OCI-LY7 (cell line): Measurements from ENCODE around the gene AIRE. TPM values are rescaled to one million over a fixed set of nuclear protein-coding genes. Genes with fewer than 3 reads are reported as not detected.

Source experiments
- BruUV-seq: library from RNA; stranded (reverse); fragments of 400-500 nt; replicated peaks from 2 replicates; lab custom pipeline; 2021; lab: Mats Ljungman, UMichigan
- CTCF ChIA-PET: fragments of 300-600 bp; sonication (Branson Sonifier 250); formaldehyde crosslinking; loops from one replicate; lab custom pipeline; 2022; ENCODE audit warnings: antibody characterized with exemption; ENCODE audit not compliant: unreplicated experiment; lab: Charles Lee
- POLR2A ChIA-PET: fragments of 300-600 bp; sonication (Branson Sonifier 250); formaldehyde crosslinking; loops from one replicate; lab custom pipeline; 2022; ENCODE audit warnings: antibody characterized with exemption; lab: Charles Lee
- DNase-seq: peaks from one replicate; pipeline ENCODE4 v3.0.0-alpha.2; 2015; ENCODE audit warnings: low spot score
- H2AFZ ChIP-seq: fragments of 200-600 bp; sonication (generic), shearing (Covaris generic); 2 replicates; pipeline ENCODE4 v1.6.1; 2014; ENCODE audit warnings: mild to moderate bottlenecking, antibody characterized with exemption, low read length, moderate library complexity
- H3K27ac ChIP-seq: fragments of 200-600 bp; sonication (generic); 2 replicates; pipeline ENCODE4 v1.5.1; 2014; ENCODE audit warnings: mixed run types, low read depth, mild to moderate bottlenecking, moderate library complexity, low read length, inconsistent platforms; ENCODE audit not compliant: poor library complexity, severe bottlenecking
- H3K36me3 ChIP-seq: fragments of 200-600 bp; sonication (generic); 2 replicates; pipeline ENCODE4 v1.6.1; 2014; ENCODE audit warnings: mild to moderate bottlenecking, antibody characterized with exemption, low read length, moderate library complexity, mixed read lengths; ENCODE audit not compliant: insufficient read depth
- H3K4me1 ChIP-seq: fragments of 200-600 bp; sonication (generic); 2 replicates; pipeline ENCODE4 v1.5.1; 2014; ENCODE audit warnings: mild to moderate bottlenecking, low read length; ENCODE audit not compliant: insufficient read depth, poor library complexity, severe bottlenecking
- H3K4me2 ChIP-seq: fragments of 200-600 bp; sonication (generic); 2 replicates; pipeline ENCODE4 v1.6.1; 2014; ENCODE audit warnings: mild to moderate bottlenecking, low read length
- H3K4me3 ChIP-seq: fragments of 200-600 bp; sonication (generic); 2 replicates; pipeline ENCODE4 v1.5.1; 2014; ENCODE audit warnings: mild to moderate bottlenecking, low read depth, low read length; ENCODE audit not compliant: poor library complexity, severe bottlenecking
- H3K79me2 ChIP-seq: fragments of 200-600 bp; sonication (generic); 2 replicates; pipeline ENCODE4 v1.6.1; 2016; ENCODE audit warnings: low read depth, mild to moderate bottlenecking, low read length, moderate library complexity, mixed read lengths; ENCODE audit not compliant: insufficient read depth
- H3K9me2 ChIP-seq: fragments of 200-600 bp; sonication (generic); 2 replicates; pipeline ENCODE4 v1.6.1; 2016; ENCODE audit warnings: mild to moderate bottlenecking, low read length, mixed read lengths; ENCODE audit not compliant: insufficient read depth
- H3K9me3 ChIP-seq: fragments of 200-600 bp; sonication (generic); 2 replicates; pipeline ENCODE4 v1.6.1; 2014; ENCODE audit warnings: mild to moderate bottlenecking, mixed run types, low read length, mixed read lengths
- H4K20me1 ChIP-seq: fragments of 200-600 bp; sonication (generic); 2 replicates; pipeline ENCODE4 v1.6.1; 2014; ENCODE audit warnings: mild to moderate bottlenecking, antibody characterized with exemption, low read length, moderate library complexity, mixed read lengths; ENCODE audit not compliant: insufficient read depth
- CTCF ChIP-seq: fragments of 200-600 bp; sonication (generic); conservative IDR thresholded peaks from 2 replicates; pipeline ENCODE4 v1.5.1; 2014; ENCODE audit warnings: mild to moderate bottlenecking, antibody characterized with exemption, low read length, moderate library complexity, mixed read lengths
- EZH2phosphoT487 ChIP-seq: fragments of 200-600 bp; sonication (generic); IDR thresholded peaks from 2 replicates; pipeline ENCODE4 v1.6.1; 2018; ENCODE audit warnings: low read depth, borderline replicate concordance, mild to moderate bottlenecking, mixed run types, antibody characterized with exemption, low read length, moderate library complexity, mixed read lengths
- intact Hi-C: fragments of 100-400 bp; cut with micrococcal nuclease; formaldehyde crosslinking; loops from one replicate; pipeline ENCODE4 v1.10.0; 2022; ENCODE audit not compliant: unreplicated experiment
- total RNA-seq, 2 experiments: library from RNA; depleted of rRNA in 1 of 2; stranded (reverse); fragments of >200 nt in 1 of 2; shearing (Covaris generic) in 1 of 2; gene quantifications; 2 replicates each; pipeline ENCODE4 v1.2.3, GENCODE V29; 2014 to 2022

AIRE gene
- total RNA-seq, 2 experiments from 2014 or later, result not detected

- BruUV-seq, result no TSS peak
- Histone ChIP-seq H3K79me2 (no peaks in the 10 kb centered on the region), H3K4me3 (no peak overlapping the region), H3K9me3 (no peaks in the 10 kb centered on the region), H3K4me1 (peaks cover 6% of the 10 kb centered on the region), H3K36me3 (no peaks in the 10 kb centered on the region), H3K9me2 (no peaks in the 10 kb centered on the region), H4K20me1 (no peaks in the 10 kb centered on the region), H2AFZ (no peak overlapping the region), H3K4me2 (no peak overlapping the region), H3K27ac (no peak overlapping the region)
- CTCF ChIA-PET, result no interaction called here
- intact Hi-C loops, result no loop called here
- POLR2A ChIA-PET, result interaction anchor here (0.7 kb wide), 1 partner anchor 39 kb away, joined by 3 read pairs; no protein-coding TSS in a partner anchor
- TF ChIP-seq EZH2phosphoT487, result no peak
- DNase-seq, result no peak
These were observed 16.6 kb upstream of the AIRE start for GRCh38 chr21:44269090-44269489.

GRCh38 chr21:44271558-44272283 lies 14.0 kb upstream of the AIRE start:
- intact Hi-C loops, result no loop called here
- H3K4me2 ChIP-seq, result no peak overlapping the region
- no peaks in the 10 kb centered on the region for H4K20me1 ChIP-seq
- H2AFZ ChIP-seq, result no peak overlapping the region
- peaks cover 6% of the 10 kb centered on the region for H3K4me1 ChIP-seq
- no peaks in the 10 kb centered on the region for H3K79me2 ChIP-seq
- H3K4me3 ChIP-seq, result no peak overlapping the region
- ChIA-PET CTCF (no interaction called here), POLR2A (no interaction called here)
- BruUV-seq, result no TSS peak
- no peak for DNase-seq
- no peaks in the 10 kb centered on the region for H3K9me3 ChIP-seq
- no peaks in the 10 kb centered on the region for H3K36me3 ChIP-seq
- H3K9me2 ChIP-seq, result no peaks in the 10 kb centered on the region
- TF ChIP-seq EZH2phosphoT487 (no peak), CTCF (no peak)
- H3K27ac ChIP-seq, result no peak overlapping the region

GRCh38 chr21:44272284-44272858 lies 13.3 kb upstream of the AIRE start:
- DNase-seq, result no peak
- Histone ChIP-seq H4K20me1 (no peaks in the 10 kb centered on the region), H2AFZ (no peak overlapping the region), H3K4me2 (no peak overlapping the region), H3K9me2 (no peaks in the 10 kb centered on the region), H3K4me3 (no peak overlapping the region), H3K9me3 (no peaks in the 10 kb centered on the region), H3K27ac (no peak overlapping the region), H3K4me1 (peaks cover 6% of the 10 kb centered on the region), H3K36me3 (no peaks in the 10 kb centered on the region), H3K79me2 (no peaks in the 10 kb centered on the region)
- BruUV-seq, result no TSS peak
- CTCF ChIA-PET, result no interaction called here
- TF ChIP-seq EZH2phosphoT487 (no peak), CTCF (no peak)
- POLR2A ChIA-PET, result no interaction called here
- intact Hi-C loops, result no loop called here
